GM12873 (cell line): Measurements from ENCODE around the gene MOGAT2.

Source experiments
- TF ChIP-seq, protein P1 (sequence below): IDR thresholded peaks from 2 replicates; pipeline ENCODE4 v1.5.1; 2012; ENCODE audit warnings: low read depth, mild to moderate bottlenecking, moderate library complexity, low read length, control low read depth; ENCODE audit not compliant: insufficient read depth; ENCODE audit errors: missing control alignments

MOGAT2 gene

DNA sequence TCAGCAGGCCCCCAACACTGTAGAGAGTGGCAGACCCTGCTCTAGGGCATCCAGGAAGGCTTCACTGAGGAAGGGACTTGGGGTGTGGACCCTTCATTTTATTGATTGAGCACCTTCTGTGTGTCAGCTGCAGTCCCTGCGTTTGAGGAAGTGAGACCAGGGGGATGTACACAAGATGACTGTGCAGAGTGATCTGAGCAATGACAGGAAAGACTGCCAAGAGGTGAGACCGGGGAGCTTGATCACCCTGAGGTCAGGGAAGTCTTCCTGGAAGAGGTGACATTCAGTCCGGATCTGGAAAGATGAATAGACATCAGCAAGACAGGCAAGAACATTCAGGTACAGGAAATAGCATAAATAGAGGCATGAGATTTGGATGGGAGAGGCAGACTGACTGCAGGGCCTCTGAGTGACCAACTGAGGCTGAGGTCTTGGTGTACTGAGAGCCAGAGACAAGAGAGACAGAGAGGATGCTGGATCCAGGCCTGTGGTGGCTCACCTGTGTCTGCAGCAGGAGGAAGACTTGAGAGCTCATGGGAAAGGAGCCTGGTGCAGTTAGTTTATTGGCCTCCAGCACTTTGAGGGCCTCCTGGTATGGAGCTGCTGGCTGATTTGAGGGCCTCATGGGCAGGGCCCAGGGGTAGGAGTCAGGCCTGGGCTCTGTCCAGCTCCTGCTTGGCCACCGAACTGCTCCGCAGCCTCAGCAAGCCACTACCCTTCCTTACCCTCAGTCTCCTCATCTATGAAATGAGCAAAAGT lies 56.1 kb downstream of the MOGAT2 start:
- TF ChIP-seq, protein P1, sequence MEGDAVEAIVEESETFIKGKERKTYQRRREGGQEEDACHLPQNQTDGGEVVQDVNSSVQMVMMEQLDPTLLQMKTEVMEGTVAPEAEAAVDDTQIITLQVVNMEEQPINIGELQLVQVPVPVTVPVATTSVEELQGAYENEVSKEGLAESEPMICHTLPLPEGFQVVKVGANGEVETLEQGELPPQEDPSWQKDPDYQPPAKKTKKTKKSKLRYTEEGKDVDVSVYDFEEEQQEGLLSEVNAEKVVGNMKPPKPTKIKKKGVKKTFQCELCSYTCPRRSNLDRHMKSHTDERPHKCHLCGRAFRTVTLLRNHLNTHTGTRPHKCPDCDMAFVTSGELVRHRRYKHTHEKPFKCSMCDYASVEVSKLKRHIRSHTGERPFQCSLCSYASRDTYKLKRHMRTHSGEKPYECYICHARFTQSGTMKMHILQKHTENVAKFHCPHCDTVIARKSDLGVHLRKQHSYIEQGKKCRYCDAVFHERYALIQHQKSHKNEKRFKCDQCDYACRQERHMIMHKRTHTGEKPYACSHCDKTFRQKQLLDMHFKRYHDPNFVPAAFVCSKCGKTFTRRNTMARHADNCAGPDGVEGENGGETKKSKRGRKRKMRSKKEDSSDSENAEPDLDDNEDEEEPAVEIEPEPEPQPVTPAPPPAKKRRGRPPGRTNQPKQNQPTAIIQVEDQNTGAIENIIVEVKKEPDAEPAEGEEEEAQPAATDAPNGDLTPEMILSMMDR = no peak

DNA sequence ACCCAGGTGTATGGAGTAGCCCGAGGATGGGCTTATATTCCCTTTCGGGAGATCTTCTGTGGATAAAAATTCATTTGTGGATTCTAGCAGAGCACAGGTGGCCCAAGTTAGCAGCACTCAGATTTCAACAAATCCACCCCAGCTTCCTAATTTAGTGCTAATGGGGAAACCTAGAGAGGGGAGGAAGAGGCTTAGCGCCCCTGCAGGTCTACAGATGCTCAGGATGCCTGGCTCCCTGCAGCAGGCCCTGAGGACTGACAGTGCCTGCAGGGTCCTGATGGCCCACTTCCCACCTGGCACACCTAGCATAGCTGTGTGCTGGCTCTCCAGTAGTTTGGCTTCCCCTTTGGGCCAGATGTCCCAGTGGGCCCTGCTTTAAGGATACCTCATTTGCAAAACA lies 57.4 kb downstream of the MOGAT2 start:
- TF ChIP-seq, protein P1 = no peak

DNA sequence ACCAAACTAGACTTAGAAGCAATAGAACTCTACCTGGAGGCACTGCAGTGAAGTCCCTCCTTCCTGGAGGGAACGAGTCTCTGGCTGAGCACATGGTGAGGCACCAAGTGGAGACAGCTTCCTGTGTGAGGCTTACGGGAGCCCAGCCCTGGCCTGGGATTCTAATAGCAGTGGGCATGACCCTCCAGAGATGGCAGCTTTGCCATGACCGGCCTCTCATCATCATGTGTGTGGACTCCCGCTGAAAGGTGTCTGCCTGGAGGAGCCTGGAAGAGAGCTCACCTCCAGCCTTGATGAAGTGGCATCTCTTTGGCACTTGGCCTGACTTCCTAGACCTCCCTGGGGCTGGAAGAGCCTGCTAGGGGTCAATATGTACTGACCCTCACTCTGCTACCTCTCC lies 58.9 kb downstream of the MOGAT2 start:
- TF ChIP-seq, protein P1 = no peak

DNA sequence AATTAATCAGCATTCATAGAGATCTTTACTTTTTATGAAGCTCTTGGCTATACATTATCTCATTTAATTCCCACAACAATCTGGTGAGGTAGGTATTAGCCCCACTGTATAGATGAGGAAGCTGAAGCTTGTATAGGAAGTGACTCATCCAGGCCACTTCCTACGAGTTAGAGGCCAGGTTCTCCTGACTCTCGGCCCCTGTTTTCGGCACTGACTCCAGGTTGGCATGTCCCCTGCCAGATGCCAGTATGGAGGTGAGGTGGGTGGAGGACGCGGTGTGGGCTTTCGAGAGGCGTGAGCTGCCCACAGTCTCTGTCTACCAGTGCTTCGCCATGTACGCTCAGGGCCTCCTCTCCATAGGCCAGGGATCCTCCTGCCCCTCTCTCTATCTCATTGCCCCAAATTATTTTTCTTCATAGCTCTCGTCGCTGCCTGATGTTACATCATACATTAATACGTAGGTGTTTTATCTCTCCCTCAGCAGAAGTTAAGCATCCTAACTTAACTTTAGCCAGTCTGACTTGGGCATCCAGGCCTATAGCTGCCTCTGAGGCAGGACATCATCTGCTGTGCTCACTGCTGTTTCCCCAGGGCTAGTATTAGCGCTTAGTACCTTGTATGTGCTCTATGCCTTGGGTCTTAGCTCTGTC lies 59.9 kb downstream of the MOGAT2 start:
- TF ChIP-seq, protein P1 = no peak

DNA sequence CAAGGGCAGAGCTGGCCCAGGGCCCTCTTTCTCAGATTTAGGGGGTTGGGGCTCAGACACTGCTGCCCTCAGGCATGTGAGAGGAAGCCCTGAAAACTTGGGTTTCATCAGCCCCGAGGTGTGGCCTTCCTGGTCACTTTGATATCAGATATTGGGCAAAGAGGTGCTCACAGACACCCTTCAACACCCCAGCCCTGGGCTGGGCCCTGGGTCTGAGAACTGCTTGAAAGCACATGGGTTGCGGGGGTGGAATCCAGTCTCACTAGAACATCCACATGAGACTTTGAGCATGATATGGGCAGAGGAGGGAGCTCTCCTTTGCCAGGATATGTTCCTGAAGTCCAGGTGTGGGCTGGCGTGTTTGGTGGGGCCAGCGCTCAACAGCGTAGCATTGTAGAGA lies 61.3 kb downstream of the MOGAT2 start:
- TF ChIP-seq, protein P1 = no peak

DNA sequence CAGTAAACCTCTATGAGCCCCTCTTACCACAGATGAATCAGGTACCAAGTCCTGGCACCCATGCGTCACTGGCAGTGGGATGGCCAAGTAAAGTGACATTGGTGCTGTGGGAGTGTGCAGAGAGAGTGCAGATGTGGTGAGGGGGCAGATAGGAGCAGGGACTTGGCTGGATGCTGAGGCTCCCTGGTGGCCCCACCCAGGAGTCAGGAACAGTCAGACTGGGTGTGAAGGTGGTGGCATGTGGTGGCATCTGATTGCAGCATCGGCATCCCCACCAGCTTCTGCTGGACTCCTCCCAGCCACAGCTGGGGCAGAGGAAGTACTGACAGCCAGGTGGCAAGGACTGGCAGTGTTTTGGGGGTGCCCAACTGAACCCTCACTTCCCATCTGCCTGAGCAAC lies 62.3 kb downstream of the MOGAT2 start:
- TF ChIP-seq, protein P1 = no peak

DNA sequence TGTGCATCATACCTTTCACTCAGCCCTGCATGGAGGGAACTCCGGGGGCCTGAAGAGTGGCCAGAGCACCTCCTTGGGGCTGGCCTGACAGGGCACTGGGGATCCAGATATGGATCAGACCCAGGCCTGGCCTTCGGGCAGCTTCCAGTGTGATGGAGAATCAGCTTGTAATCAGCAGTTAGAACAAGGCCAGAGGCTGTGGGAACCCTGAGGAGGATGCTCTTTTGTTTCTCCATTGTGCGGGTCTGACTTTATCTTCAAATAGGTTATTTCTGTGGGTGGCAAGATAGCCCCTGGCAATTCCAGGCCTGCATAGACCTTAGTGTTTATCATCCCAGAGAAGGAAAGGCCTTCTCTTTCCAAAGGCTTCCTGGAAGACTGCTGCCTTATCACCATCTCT lies 63.2 kb downstream of the MOGAT2 start:
- TF ChIP-seq, protein P1 = no peak
